GM13976 (cell line): Measurements from ENCODE around the gene PHF19.

Experiments used
- DNase-seq: peaks from one replicate; pipeline ENCODE4 v3.0.0; 2012; ENCODE audit warnings: low spot score
- CTCF ChIP-seq: IDR thresholded peaks from 2 replicates; pipeline ENCODE4 v1.5.1; 2012; ENCODE audit warnings: borderline replicate concordance, mild to moderate bottlenecking; ENCODE audit not compliant: insufficient read depth; ENCODE audit errors: extremely low read depth, missing control alignments, control extremely low read depth
- in situ Hi-C: fragments of 300-500 bp; cut with MboI; formaldehyde crosslinking; loops from one replicate; pipeline ENCODE4 v1.12.0; 2022; ENCODE audit warnings: low sequenced_read_pairs, mixed read lengths, inconsistent platforms; ENCODE audit not compliant: unreplicated experiment

The PHF19 gene

GRCh38 chr9:120898396-120898795, 21.4 kb upstream of the PHF19 start:
- no peak for DNase-seq
- in situ Hi-C loops, result no loop called here
- no peak for TF ChIP-seq CTCF

GRCh38 chr9:120895951-120896350, 19.0 kb upstream of the PHF19 start:
- DNase-seq, result no peak

GRCh38 chr9:120894321-120895148, 17.5 kb upstream of the PHF19 start:
- in situ Hi-C loops, result no loop called here
- no peak for DNase-seq
- TF ChIP-seq CTCF, result no peak

More at GRCh38 chr9:120895951-120896350, 19.0 kb upstream of the PHF19 start:
- in situ Hi-C loops, result no loop called here
- TF ChIP-seq CTCF, result no peak

- no peak for TF ChIP-seq CTCF
- DNase-seq, result no peak
Observed at GRCh38 chr9:120893611-120894307, 16.8 kb upstream of the PHF19 start.

GRCh38 chr9:120892748-120893610, 16.0 kb upstream of the PHF19 start:
- TF ChIP-seq CTCF, result no peak
- peak; percentile 74 for DNase-seq
- in situ Hi-C loops, result no loop called here

More at GRCh38 chr9:120893611-120894307, 16.8 kb upstream of the PHF19 start:
- in situ Hi-C loops, result no loop called here

- DNase-seq, result no peak
- TF ChIP-seq CTCF, result no peak
- in situ Hi-C loops, result no loop called here
Observed at GRCh38 chr9:120891884-120892747, 15.1 kb upstream of the PHF19 start.
